GM13977 (cell line): ENCODE data around the gene BBS12.

ENCODE experiments used
- DNase-seq: peaks from one replicate; pipeline ENCODE4 v3.0.0; 2012; ENCODE audit warnings: low spot score
- CTCF ChIP-seq: IDR thresholded peaks from 2 replicates; pipeline ENCODE4 v1.5.1; 2012; ENCODE audit warnings: mild to moderate bottlenecking, control low read depth; ENCODE audit not compliant: insufficient read depth; ENCODE audit errors: extremely low read depth, missing control alignments
- in situ Hi-C: fragments of 300-500 bp; cut with MboI; formaldehyde crosslinking; loops from one replicate; pipeline ENCODE4 v1.12.0; 2022; ENCODE audit warnings: low sequenced_read_pairs, low pct_unique_long_range_greater_than_20kb, mixed read lengths, inconsistent platforms; ENCODE audit not compliant: unreplicated experiment

BBS12 gene

GRCh38 chr4:122766353-122766705 lies 33.8 kb downstream of the BBS12 start:
- no peak for DNase-seq
- in situ Hi-C loops, result no loop called here
- no peak for TF ChIP-seq CTCF

- in situ Hi-C loops, result no loop called here
- TF ChIP-seq CTCF, result no peak
- no peak for DNase-seq
Observed at GRCh38 chr4:122766950-122767349, 34.4 kb downstream of the BBS12 start.

GRCh38 chr4:122771724-122772123 lies 39.2 kb downstream of the BBS12 start:
- no peak for TF ChIP-seq CTCF
- no peak for DNase-seq
- in situ Hi-C loops, result no loop called here

GRCh38 chr4:122772311-122772710 lies 39.8 kb downstream of the BBS12 start:
- no peak for DNase-seq
- in situ Hi-C loops, result no loop called here
- no peak for TF ChIP-seq CTCF

- in situ Hi-C loops, result no loop called here
- TF ChIP-seq CTCF, result no peak
- no peak for DNase-seq
Observed at GRCh38 chr4:122772986-122773385, 40.5 kb downstream of the BBS12 start.

- TF ChIP-seq CTCF, result no peak
- in situ Hi-C loops, result no loop called here
- no peak for DNase-seq
Observed at GRCh38 chr4:122775039-122775438, 42.5 kb downstream of the BBS12 start.
